Mesothelial cell of epicardium (in vitro differentiated cells): Measurements from ENCODE around the gene BMPR2. TPM values are rescaled to one million over a fixed set of nuclear protein-coding genes. Genes with fewer than 3 reads are reported as not detected.

Source experiments
- DNase-seq, 2 experiments: peaks; one replicate each; pipeline ENCODE4 v3.0.0; 2021; ENCODE audit warnings: low spot score in 2 of 2; ENCODE audit not compliant: unreplicated experiment in 2 of 2
- H3K27ac Mint-ChIP-seq: 2 replicates; pipeline ENCODE4 v1.8.0; 2021; ENCODE audit warnings: mixed read lengths
- H3K27me3 Mint-ChIP-seq: 2 replicates; pipeline ENCODE4 v1.8.0; 2021; ENCODE audit warnings: low read depth, mixed read lengths
- H3K36me3 Mint-ChIP-seq: 2 replicates; pipeline ENCODE4 v1.8.0; 2021; ENCODE audit warnings: mixed read lengths
- H3K4me1 Mint-ChIP-seq: 2 replicates; pipeline ENCODE4 v1.8.0; 2021; ENCODE audit warnings: mixed read lengths
- H3K4me3 Mint-ChIP-seq: 2 replicates; pipeline ENCODE4 v1.8.0; 2021; ENCODE audit warnings: mild to moderate bottlenecking, moderate library complexity, mixed read lengths
- H3K9me3 Mint-ChIP-seq: 2 replicates; pipeline ENCODE4 v1.8.0; 2021; ENCODE audit warnings: mixed read lengths
- CTCF ChIP-seq: fragments of 200-600 bp; sonication (generic); IDR thresholded peaks from one replicate; pipeline ENCODE4 v1.5.0; 2021; ENCODE audit warnings: antibody characterized with exemption; ENCODE audit not compliant: unreplicated experiment
- total RNA-seq: library from RNA; stranded (reverse); gene quantifications from 3 replicates; pipeline ENCODE4 v1.2.1, GENCODE V29; 2021

BMPR2 gene
- total RNA-seq, 1 donor from 2014 or later: 81.4 TPM

- Mint-ChIP-seq H3K4me3 (no peak overlapping the region), H3K27me3 (no peaks in the 10 kb centered on the region), H3K9me3 (peaks cover 15% of the 10 kb centered on the region), H3K27ac (no peak overlapping the region), H3K36me3 (peaks cover 18% of the 10 kb centered on the region), H3K4me1 (peaks cover 11% of the 10 kb centered on the region)
- TF ChIP-seq CTCF: no peak
- no peak for DNase-seq
These were observed 34.0 kb downstream of the BMPR2 start for GRCh38 chr2:202410092-202410491.

- no peak for DNase-seq
- H3K9me3 Mint-ChIP-seq: peaks cover 22% of the 10 kb centered on the region
- H3K4me3 Mint-ChIP-seq: no peak overlapping the region
- peak overlapping the region; percentile 22 for H3K27ac Mint-ChIP-seq
- no peak for TF ChIP-seq CTCF
- H3K36me3 Mint-ChIP-seq: peaks cover 21% of the 10 kb centered on the region
- H3K4me1 Mint-ChIP-seq: peaks cover 14% of the 10 kb centered on the region
- no peaks in the 10 kb centered on the region for H3K27me3 Mint-ChIP-seq
These were observed 35.0 kb downstream of the BMPR2 start for GRCh38 chr2:202411097-202411496.

- no peak for DNase-seq
- TF ChIP-seq CTCF: no peak
- Mint-ChIP-seq H3K36me3 (peaks cover 21% of the 10 kb centered on the region), H3K4me3 (no peak overlapping the region), H3K27ac (peak overlapping the region; percentile 87), H3K27me3 (no peaks in the 10 kb centered on the region), H3K4me1 (peaks cover 25% of the 10 kb centered on the region), H3K9me3 (peaks cover 9% of the 10 kb centered on the region)
These were observed 41.9 kb downstream of the BMPR2 start for GRCh38 chr2:202418027-202418426.

- no peak for DNase-seq
- no peak for TF ChIP-seq CTCF
- Mint-ChIP-seq H3K4me1 (peaks cover 25% of the 10 kb centered on the region), H3K27ac (peak overlapping the region; percentile 87), H3K4me3 (no peak overlapping the region), H3K9me3 (peaks cover 8% of the 10 kb centered on the region), H3K36me3 (peaks cover 19% of the 10 kb centered on the region), H3K27me3 (no peaks in the 10 kb centered on the region)
These were observed 42.4 kb downstream of the BMPR2 start for GRCh38 chr2:202418511-202418910.

- no peak for TF ChIP-seq CTCF
- H3K4me3 Mint-ChIP-seq: no peak overlapping the region
- H3K4me1 Mint-ChIP-seq: peaks cover 21% of the 10 kb centered on the region
- no peak overlapping the region for H3K27ac Mint-ChIP-seq
- peaks cover 23% of the 10 kb centered on the region for H3K36me3 Mint-ChIP-seq
- H3K9me3 Mint-ChIP-seq: peaks cover 6% of the 10 kb centered on the region
- H3K27me3 Mint-ChIP-seq: no peaks in the 10 kb centered on the region
- no peak for DNase-seq
These were observed 47.0 kb downstream of the BMPR2 start for GRCh38 chr2:202423139-202423538.

GRCh38 chr2:202425036-202425435, 48.9 kb downstream of the BMPR2 start:
- DNase-seq: no peak
- peaks cover 23% of the 10 kb centered on the region for H3K4me1 Mint-ChIP-seq
- H3K9me3 Mint-ChIP-seq: peaks cover 6% of the 10 kb centered on the region
- no peak for TF ChIP-seq CTCF
- H3K27me3 Mint-ChIP-seq: no peaks in the 10 kb centered on the region
- no peak overlapping the region for H3K4me3 Mint-ChIP-seq
- peaks cover 23% of the 10 kb centered on the region for H3K36me3 Mint-ChIP-seq
- H3K27ac Mint-ChIP-seq: peak overlapping the region; percentile 7
